GM18508 (cell line): ENCODE results near the gene CSF1R.
A peak's percentile ranks its signal among the peaks of the same experiment; 100 is the strongest.
"Not testable (repeated sequence)": the region's sequence is repeated elsewhere in the genome, so short reads cannot be mapped to it uniquely, and the experiment has no call there.

ENCODE experiments used
- ATAC-seq: cut with Tn5 transposase; IDR thresholded peaks from one replicate; pipeline ENCODE4 v1.9.1; 2021; ENCODE audit warnings: moderate number of reproducible peaks; ENCODE audit not compliant: insufficient read depth, unreplicated experiment

The CSF1R gene

GRCh38 chr5:150105928-150106615 is 19.7 kb upstream of the CSF1R start:
- ATAC-seq: no peak

- no peak for ATAC-seq
Measured at GRCh38 chr5:150104550-150104870, 18.2 kb upstream of the CSF1R start.

GRCh38 chr5:150103678-150104549 is 17.6 kb upstream of the CSF1R start:
- no peak for ATAC-seq

- ATAC-seq: no peak
Measured at GRCh38 chr5:150101023-150101422, 14.7 kb upstream of the CSF1R start.

GRCh38 chr5:150097152-150097551 is 10.8 kb upstream of the CSF1R start:
- no peak for ATAC-seq

GRCh38 chr5:150092159-150092787 is 5.9 kb upstream of the CSF1R start:
- peak; percentile 55 for ATAC-seq

- no peak for ATAC-seq
Measured at GRCh38 chr5:150085191-150085912, 1.0 kb downstream of the CSF1R start.

- not testable (repeated sequence) for ATAC-seq
Measured at GRCh38 chr5:150084754-150085153, 1.6 kb downstream of the CSF1R start.

GRCh38 chr5:150082889-150083288 is 3.5 kb downstream of the CSF1R start:
- no peak for ATAC-seq

GRCh38 chr5:150082374-150082773 is 4.0 kb downstream of the CSF1R start:
- ATAC-seq: no peak

GRCh38 chr5:150081541-150082283 is 4.6 kb downstream of the CSF1R start:
- peak; percentile 62 for ATAC-seq

GRCh38 chr5:150080696-150081435 is 5.5 kb downstream of the CSF1R start:
- no peak for ATAC-seq

GRCh38 chr5:150079909-150080461 is 6.4 kb downstream of the CSF1R start:
- ATAC-seq: no peak

- ATAC-seq: no peak
Measured at GRCh38 chr5:150078802-150079689, 7.3 kb downstream of the CSF1R start.

GRCh38 chr5:150077996-150078801 is 8.2 kb downstream of the CSF1R start:
- no peak for ATAC-seq

GRCh38 chr5:150077060-150077459 is 9.3 kb downstream of the CSF1R start:
- no peak for ATAC-seq

- ATAC-seq: no peak
Measured at GRCh38 chr5:150075806-150076205, 10.5 kb downstream of the CSF1R start.
